NCI-H524 treated with DMSO at 0.1 percent for 48 hours (cell line): ENCODE data around the gene SUPT20HL2.
"Not testable (repeated sequence)": the region's sequence is repeated elsewhere in the genome, so short reads cannot be mapped to it uniquely, and the experiment has no call there.

ENCODE experiments used
- DNase-seq: peaks from one replicate; lab custom pipeline; 2025; lab: John Stamatoyannopoulos, UW

SUPT20HL2 gene

DNA sequence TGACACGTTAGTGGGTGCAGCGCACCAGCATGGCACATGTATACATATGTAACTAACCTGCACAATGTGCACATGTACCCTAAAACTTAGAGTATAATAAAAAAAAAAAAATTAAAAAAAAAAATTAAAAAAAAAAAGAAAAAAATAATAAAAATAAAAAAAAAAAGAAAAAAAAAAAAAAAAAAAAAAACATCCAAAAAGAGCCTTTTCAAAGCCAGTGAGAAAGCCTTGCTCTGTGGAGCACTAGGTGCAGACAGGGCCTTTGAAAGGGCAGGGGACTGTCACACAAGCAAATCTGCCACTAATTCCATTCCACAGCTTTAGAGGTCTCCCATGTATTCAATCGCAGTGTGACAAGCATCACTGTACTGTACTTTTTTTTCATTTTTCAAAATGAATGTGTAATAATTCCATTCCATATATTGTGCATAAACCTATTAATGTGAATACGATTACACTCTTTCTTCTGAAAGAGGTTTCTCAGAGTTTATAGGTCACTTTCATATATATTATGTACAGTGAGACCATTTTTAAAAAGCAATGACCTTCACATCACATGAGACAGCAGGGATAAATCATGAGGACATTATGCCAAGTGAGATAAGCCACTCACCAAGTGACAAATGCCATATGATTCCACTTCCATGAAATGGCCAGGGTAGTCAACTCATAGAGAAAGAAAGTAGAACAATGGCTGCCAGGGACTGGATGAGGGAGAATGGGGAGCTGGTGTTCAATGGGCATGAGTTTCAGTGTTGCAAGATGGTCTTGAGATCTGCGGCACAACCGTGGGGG lies 4.1 kb downstream of the SUPT20HL2 start:
- DNase-seq, result not testable (repeated sequence)

GRCh38 chrX:24308803-24309202 lies 5.1 kb downstream of the SUPT20HL2 start:
- not testable (repeated sequence) for DNase-seq

DNA sequence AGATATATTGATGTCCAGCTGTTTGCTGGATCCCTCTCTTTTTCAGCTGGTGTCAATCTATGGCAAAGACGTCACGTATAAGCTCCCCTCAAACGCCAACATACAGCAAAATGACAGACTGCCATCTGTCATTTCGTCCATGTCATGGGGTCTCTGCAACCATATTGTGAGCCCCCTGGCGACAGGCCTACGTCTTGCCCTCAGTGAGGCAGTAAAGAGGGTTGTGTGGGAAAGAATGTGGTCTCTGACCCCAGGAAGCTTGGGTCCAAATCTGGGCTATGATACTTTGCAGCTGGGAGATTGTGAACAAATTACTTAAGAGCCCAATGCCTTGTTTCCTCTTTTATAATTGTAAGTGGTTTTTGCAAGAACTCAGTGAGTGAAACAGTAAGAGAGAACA lies 7.4 kb downstream of the SUPT20HL2 start:
- DNase-seq, result peak; percentile 24

GRCh38 chrX:24305905-24306304 lies 8.0 kb downstream of the SUPT20HL2 start:
- DNase-seq, result no peak

- DNase-seq, result no peak
Observed at GRCh38 chrX:24301806-24302205, 12.1 kb downstream of the SUPT20HL2 start.

GRCh38 chrX:24301060-24301459 lies 12.8 kb downstream of the SUPT20HL2 start:
- DNase-seq, result no peak

- no peak for DNase-seq
Observed at GRCh38 chrX:24298191-24298590, 15.7 kb downstream of the SUPT20HL2 start.

GRCh38 chrX:24294619-24295018 lies 19.2 kb downstream of the SUPT20HL2 start:
- no peak for DNase-seq

GRCh38 chrX:24293412-24293811 lies 20.5 kb downstream of the SUPT20HL2 start:
- no peak for DNase-seq

GRCh38 chrX:24292353-24292752 lies 21.5 kb downstream of the SUPT20HL2 start:
- DNase-seq, result no peak

- DNase-seq, result no peak
Observed at GRCh38 chrX:24285082-24285481, 28.8 kb downstream of the SUPT20HL2 start.

DNA sequence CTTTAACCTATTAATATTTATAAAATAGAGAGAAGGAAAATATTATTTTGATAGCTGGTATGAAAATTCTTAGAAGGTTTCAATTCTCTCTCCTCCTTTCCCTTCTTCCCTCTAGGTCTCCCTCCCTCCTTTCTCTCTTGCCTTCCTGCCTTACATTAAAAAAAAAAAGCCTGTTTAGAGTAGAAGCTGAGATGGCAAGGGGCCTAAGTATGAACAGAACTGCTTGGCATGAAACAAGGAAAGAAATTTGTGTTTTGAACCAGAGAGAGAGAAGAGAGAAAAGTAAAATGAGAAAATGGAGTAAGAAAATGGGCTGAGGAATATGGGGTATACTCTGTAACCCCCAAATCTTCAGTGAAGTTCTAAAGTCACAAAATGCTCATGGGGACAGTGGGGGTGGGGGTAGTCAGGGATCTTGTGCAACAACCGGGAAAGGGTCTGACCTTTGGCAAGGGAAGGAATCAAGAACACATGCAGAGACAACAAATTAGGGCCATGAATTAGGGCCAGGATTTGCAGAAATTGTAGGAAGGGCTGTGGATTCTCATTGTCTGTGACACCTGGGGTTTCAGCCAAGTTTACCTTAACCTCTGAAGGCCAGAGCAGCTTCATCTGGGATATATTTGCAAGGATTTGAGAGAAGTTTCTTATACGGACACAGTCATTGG lies 30.6 kb downstream of the SUPT20HL2 start:
- no peak for DNase-seq

DNA sequence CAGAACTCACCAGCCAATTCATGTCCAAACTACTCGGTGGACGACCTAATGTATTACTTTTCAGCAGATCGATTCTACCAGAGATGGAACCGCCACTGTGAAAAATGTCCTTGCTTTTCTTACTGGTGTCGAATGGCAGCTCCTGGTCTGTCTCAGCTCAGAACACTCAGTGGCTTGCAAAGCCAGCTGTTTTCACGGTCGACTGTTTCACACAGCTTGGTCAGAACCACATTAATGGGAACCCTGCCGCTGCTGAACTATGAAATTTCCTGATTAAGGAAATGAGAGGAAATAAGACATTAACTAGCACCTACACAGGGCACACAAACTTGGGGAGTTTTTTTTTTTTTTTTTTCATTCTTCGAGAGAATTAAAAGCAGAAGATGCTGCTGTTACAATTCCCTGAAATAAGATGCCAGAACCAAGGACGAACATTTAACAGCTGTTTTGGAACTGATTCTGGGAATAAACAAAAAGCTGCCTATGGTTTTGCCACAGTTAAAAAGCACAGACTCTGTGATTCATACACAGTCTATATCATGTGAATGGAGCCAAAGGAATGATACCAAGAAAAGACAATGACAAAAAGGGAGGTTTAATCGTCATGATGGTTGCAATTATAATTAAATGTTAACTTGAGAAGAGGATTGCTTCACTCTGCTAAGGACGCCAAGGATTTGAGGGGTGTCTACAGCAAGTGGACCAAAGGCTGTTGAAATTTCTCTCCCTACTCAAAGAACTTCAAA lies 31.3 kb downstream of the SUPT20HL2 start:
- no peak for DNase-seq

DNA sequence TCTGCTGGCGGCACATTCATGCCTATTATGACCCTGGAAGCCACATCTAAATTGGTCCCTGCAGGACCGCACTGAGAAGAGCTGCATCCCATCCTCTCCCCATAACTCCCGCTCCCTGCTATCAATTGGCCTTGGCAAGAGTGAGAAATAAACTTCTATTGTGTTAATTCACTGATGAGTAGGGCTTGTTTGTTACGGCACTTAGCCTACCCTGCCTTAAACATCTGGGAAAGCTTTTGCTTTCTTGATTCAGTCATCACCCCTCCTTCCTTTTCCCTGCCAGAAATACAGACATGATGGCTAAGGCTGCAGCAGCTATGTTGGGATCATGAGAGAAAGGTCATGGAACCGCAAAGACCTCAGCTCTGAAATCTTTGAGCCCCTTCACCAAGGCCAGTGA lies 36.5 kb downstream of the SUPT20HL2 start:
- no peak for DNase-seq

DNA sequence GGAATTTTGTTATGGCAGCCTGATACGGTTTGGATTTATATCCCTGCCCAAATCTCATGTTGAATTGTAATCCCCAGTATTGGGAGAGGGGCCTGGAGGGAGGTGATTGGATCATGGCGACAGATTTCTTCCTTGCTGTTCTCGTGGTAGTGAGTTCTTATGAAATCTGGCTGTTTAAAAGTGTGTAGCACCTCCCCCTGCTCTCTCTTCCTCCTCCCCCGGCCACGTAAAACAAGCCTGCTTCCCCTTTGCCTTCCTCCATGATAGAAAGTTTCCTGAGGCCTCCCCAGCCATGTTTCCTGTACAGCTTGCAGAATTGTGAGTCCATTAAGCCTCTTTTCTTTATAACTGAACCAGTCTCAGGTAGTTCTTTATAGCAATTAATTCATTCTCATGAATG lies 37.9 kb downstream of the SUPT20HL2 start:
- DNase-seq, result no peak

DNA sequence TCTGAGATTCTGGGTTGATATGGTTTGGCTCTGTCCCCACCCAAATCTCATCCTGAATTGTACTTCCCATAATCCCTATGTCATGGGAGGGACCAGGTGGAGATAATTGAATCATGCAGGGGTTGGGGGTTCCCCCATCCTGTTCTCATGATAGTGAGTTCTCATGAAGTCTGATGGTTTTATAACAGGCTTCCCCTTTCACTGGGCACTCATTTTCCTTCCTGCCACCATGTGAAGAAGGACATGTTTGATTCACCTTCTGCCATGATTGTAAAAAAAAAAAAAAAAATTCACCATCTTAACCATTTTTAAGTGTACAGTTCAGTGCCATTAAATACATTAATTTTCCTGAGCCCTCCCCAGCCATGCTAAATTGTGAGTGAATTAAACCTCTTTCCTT lies 42.6 kb downstream of the SUPT20HL2 start:
- DNase-seq, result no peak

DNA sequence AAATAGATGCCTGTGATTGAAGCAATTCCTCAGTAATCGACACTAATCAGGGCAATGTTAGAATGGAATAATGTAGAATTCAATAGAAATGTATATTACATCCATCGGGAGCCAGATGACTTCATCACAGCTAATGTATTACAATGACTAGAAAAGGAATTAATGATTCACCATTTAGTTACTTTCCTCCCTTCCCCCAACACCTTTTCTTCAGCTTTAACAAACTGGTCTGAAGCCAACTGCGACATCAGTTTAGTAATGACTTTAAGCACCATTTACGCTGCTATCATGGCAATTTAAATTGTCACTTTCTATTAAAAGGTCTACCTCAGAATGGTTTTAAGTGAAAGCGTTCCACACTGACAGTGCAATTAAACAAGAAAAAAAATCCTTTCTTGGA lies 45.1 kb downstream of the SUPT20HL2 start:
- no peak for DNase-seq

- no peak for DNase-seq
Observed at GRCh38 chrX:24266996-24267395, 46.9 kb downstream of the SUPT20HL2 start.

DNA sequence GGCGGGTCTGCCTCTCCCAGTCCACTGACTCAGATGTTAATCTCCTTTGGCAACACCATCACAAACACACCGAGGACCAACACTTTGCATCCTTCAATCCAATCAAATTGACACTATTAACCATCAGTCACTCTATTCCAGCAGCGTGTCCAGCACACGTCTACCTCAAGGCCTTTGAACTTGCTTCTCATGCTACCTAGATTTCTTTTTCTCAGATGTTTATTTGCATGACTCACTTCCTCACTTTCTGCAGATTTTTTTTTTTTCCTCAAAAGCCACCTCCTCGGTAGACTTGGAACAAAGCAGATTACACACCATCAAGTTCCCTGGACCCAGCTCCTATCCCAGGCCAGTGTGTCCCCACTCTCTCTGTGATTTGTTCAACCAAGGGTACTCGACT lies 49.5 kb downstream of the SUPT20HL2 start:
- no peak for DNase-seq

DNA sequence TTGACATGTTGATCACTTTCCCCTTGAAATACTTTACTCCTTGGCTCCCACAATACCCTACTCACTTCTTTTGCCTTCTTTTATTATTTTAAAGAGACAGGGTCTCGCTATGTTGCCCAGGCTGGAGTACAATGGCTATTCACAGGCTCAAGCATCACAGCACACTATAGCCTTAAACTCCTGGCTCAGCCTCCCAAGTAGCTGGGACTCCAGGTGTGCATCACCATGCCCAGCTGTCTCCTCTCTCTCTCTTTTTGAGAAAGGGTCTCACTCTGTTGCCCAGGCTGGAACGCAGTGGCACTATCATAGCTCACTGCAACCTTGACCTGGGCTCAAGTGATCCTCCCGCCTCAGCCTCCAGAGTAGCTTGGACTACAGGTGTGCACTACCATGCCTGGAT lies 51.6 kb downstream of the SUPT20HL2 start:
- no peak for DNase-seq
